Nephron progenitor cell (in vitro differentiated cells): Measurements from ENCODE around the gene TMPRSS6.

ENCODE experiments used
- DNase-seq: peaks from one replicate; pipeline ENCODE4 v3.0.0; 2021
- H3K27ac Mint-ChIP-seq: 2 replicates; pipeline ENCODE4 v1.8.0; 2021; ENCODE audit warnings: mild to moderate bottlenecking, moderate library complexity, mixed read lengths
- H3K27me3 Mint-ChIP-seq: 2 replicates; pipeline ENCODE4 v1.8.0; 2021; ENCODE audit warnings: mild to moderate bottlenecking, low read depth, mixed read lengths; ENCODE audit not compliant: poor library complexity
- H3K36me3 Mint-ChIP-seq: 2 replicates; pipeline ENCODE4 v1.8.0; 2021; ENCODE audit warnings: low read depth, mixed read lengths
- H3K4me1 Mint-ChIP-seq: 2 replicates; pipeline ENCODE4 v1.8.0; 2021; ENCODE audit warnings: mixed read lengths
- H3K4me3 Mint-ChIP-seq: 2 replicates; pipeline ENCODE4 v1.8.0; 2021; ENCODE audit warnings: mild to moderate bottlenecking, moderate library complexity, mixed read lengths
- H3K9me3 Mint-ChIP-seq: 2 replicates; pipeline ENCODE4 v1.8.0; 2021; ENCODE audit warnings: mild to moderate bottlenecking, moderate library complexity, mixed read lengths
- TF ChIP-seq, protein P1 (sequence below): fragments of 200-600 bp; sonication (generic); IDR thresholded peaks from 2 replicates; pipeline ENCODE4 v1.5.0; 2021; ENCODE audit warnings: antibody characterized with exemption

Gene TMPRSS6

DNA sequence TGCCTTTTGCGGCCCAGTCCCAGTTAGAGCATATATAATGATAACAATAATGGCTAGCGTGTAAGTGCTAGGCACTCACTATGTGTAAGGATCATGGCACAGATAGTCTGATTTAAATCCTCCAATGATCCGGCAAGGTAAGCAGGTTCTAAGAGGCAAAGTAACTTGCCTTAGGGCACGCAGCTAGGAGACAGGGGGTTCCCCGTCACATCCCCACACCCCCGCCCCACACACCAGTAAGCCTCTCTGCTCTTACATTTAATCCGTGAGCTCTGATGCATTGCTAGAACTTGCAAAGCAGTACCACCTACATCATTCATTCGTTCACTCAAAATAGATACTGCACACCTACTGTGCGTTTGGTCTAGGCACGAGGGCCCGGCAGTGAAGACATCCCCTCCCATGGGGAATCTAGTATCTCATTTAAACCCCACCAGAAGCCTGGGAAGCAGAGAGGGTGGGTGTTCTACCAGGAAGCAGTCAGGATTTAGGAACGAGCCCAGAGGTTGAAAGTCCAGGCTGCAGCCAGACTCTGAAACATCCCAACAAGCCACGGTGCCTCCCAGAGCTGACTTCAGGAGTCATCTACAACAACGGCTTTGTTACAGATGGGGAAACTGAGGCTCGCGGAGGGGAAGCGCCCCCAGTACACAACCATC lies 20.6 kb downstream of the TMPRSS6 start:
- peaks cover 14% of the 10 kb centered on the region for H3K4me1 Mint-ChIP-seq
- H3K4me3 Mint-ChIP-seq: no peak overlapping the region
- H3K27me3 Mint-ChIP-seq: peaks cover 50% of the 10 kb centered on the region
- no peak overlapping the region for H3K27ac Mint-ChIP-seq
- no peaks in the 10 kb centered on the region for H3K36me3 Mint-ChIP-seq
- TF ChIP-seq, protein P1, sequence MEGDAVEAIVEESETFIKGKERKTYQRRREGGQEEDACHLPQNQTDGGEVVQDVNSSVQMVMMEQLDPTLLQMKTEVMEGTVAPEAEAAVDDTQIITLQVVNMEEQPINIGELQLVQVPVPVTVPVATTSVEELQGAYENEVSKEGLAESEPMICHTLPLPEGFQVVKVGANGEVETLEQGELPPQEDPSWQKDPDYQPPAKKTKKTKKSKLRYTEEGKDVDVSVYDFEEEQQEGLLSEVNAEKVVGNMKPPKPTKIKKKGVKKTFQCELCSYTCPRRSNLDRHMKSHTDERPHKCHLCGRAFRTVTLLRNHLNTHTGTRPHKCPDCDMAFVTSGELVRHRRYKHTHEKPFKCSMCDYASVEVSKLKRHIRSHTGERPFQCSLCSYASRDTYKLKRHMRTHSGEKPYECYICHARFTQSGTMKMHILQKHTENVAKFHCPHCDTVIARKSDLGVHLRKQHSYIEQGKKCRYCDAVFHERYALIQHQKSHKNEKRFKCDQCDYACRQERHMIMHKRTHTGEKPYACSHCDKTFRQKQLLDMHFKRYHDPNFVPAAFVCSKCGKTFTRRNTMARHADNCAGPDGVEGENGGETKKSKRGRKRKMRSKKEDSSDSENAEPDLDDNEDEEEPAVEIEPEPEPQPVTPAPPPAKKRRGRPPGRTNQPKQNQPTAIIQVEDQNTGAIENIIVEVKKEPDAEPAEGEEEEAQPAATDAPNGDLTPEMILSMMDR: no peak
- DNase-seq: no peak
- no peaks in the 10 kb centered on the region for H3K9me3 Mint-ChIP-seq

DNA sequence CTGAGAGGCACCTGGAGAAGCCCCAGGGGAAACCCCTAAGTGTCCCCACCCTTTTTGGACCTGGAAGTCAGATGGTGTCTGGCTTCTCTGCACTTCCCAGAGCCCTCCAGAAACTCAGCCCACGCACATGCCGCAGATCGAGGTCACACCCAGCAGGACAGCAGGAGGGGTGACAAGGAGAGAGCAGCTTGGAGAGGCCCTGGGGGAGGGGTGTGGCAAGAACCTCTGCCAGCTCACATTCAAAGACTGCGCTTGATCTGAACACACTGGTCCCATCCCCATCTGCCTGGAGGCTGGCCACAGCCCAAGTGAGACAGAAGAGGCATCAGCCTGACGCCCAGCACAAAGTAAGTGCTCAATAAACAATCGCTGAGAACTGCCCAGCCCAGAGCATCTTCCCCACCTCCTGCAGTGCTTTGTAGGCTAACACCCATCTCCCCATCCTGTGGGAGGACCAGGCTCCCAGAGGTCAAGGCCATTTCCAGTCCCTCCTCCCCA lies 21.4 kb downstream of the TMPRSS6 start:
- Mint-ChIP-seq H3K4me3 (no peak overlapping the region), H3K9me3 (no peaks in the 10 kb centered on the region), H3K4me1 (peaks cover 14% of the 10 kb centered on the region), H3K27ac (no peak overlapping the region), H3K36me3 (no peaks in the 10 kb centered on the region), H3K27me3 (peaks cover 52% of the 10 kb centered on the region)
- TF ChIP-seq, protein P1: no peak
- DNase-seq: no peak

DNA sequence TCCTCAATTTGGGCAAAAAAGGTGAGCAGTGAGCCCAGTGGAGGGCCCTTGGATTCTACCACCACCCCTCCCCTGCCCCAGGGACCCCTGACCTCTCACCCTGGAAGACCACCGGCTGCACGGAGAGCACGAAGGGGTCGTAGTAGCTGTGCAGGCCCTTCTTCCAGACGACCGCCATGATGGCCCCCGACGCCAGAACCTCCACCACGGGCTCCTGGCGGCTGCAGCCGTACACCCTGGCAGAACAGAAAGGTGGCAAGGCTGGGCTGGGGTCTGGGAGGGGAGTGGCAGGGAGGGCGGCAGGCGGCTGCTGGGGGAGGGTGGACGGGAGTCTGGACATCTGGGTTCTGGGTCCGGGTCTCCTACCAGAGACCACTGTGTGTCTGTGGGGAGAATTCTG lies 23.3 kb downstream of the TMPRSS6 start:
- no peaks in the 10 kb centered on the region for H3K36me3 Mint-ChIP-seq
- no peak overlapping the region for H3K4me3 Mint-ChIP-seq
- no peaks in the 10 kb centered on the region for H3K4me1 Mint-ChIP-seq
- H3K27ac Mint-ChIP-seq: no peak overlapping the region
- no peaks in the 10 kb centered on the region for H3K9me3 Mint-ChIP-seq
- TF ChIP-seq, protein P1: no peak
- H3K27me3 Mint-ChIP-seq: peaks cover 52% of the 10 kb centered on the region
- no peak for DNase-seq

DNA sequence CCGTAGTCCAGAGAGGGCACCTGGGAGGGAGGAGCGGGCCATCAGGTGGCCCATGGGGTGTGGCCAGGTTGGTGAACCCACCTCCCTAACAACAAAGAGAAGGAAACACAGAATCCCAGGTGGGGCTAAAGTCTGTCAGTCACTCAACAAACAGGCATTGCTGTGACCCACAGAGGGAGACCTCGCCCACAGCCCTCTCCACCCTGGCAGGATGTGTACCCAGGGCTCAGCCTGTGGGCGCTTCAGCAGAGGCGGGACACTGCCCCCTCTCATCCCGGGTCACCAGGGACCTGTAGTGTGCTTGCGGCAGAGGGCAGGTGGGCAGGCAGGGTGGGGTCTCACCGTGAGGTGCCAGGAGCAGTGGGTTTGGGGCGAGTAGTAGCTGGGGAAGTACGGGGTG lies 25.1 kb downstream of the TMPRSS6 start:
- TF ChIP-seq, protein P1: no peak
- peaks cover 54% of the 10 kb centered on the region for H3K27me3 Mint-ChIP-seq
- H3K4me1 Mint-ChIP-seq: no peaks in the 10 kb centered on the region
- no peak overlapping the region for H3K4me3 Mint-ChIP-seq
- H3K27ac Mint-ChIP-seq: no peak overlapping the region
- DNase-seq: no peak
- no peaks in the 10 kb centered on the region for H3K9me3 Mint-ChIP-seq
- no peaks in the 10 kb centered on the region for H3K36me3 Mint-ChIP-seq

DNA sequence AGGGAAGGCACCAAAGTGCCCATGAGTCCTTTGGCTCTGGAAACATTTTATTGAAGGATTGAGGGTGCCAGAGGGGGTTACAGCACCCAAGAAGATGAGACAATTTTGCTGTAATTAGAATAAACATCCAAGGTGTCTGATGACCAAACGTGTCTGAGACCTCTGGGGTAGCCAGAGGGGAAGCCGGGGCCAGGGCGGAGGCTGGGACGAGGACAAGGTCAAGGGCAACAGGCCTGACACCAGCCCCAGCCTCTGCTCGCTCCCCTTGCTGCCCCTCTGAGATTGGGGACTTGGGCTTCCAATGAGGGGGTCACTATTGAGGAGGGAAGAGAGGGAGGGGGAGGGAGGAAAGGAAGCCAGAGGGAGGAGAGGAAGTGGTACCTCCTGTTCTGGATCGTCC lies 25.6 kb downstream of the TMPRSS6 start:
- H3K36me3 Mint-ChIP-seq: no peaks in the 10 kb centered on the region
- no peaks in the 10 kb centered on the region for H3K9me3 Mint-ChIP-seq
- TF ChIP-seq, protein P1: no peak
- peaks cover 50% of the 10 kb centered on the region for H3K27me3 Mint-ChIP-seq
- no peak overlapping the region for H3K27ac Mint-ChIP-seq
- no peaks in the 10 kb centered on the region for H3K4me1 Mint-ChIP-seq
- H3K4me3 Mint-ChIP-seq: no peak overlapping the region
- DNase-seq: no peak

DNA sequence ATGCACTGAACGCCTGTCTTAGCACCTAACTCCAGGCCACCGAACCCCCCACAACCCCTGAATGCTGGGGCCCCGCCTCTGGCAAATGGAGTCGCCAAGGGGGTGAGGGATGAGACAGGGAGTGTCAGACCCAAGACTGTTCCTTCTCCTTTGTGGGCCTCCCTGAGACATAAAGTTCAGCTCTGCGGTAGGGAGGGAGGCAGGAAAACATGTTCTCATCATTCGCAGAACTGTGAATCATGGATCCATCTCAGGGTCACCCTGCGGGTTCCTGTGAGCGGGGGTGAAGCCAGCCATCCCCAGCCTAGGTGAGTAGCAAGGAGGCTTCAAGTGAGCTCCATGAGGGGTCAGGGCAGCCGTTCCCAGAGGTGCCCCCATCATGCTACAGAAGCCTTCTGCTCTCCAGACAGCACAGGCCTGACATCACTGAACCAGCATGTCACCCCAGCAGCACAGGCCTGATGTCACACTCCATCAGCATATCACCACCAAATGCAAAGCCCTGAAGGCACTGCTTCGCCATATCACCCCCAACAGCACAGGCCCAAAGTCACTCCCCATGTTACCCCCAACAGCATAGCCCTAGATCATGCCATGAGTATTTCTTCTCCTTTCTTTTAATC lies 27.2 kb downstream of the TMPRSS6 start:
- Mint-ChIP-seq H3K4me1 (peaks cover 5% of the 10 kb centered on the region), H3K27ac (no peak overlapping the region), H3K36me3 (no peaks in the 10 kb centered on the region), H3K27me3 (peaks cover 43% of the 10 kb centered on the region), H3K4me3 (no peak overlapping the region), H3K9me3 (no peaks in the 10 kb centered on the region)
- DNase-seq: no peak
- TF ChIP-seq, protein P1: no peak
